ENCODE measurements around the gene RASL10A.

DNA sequence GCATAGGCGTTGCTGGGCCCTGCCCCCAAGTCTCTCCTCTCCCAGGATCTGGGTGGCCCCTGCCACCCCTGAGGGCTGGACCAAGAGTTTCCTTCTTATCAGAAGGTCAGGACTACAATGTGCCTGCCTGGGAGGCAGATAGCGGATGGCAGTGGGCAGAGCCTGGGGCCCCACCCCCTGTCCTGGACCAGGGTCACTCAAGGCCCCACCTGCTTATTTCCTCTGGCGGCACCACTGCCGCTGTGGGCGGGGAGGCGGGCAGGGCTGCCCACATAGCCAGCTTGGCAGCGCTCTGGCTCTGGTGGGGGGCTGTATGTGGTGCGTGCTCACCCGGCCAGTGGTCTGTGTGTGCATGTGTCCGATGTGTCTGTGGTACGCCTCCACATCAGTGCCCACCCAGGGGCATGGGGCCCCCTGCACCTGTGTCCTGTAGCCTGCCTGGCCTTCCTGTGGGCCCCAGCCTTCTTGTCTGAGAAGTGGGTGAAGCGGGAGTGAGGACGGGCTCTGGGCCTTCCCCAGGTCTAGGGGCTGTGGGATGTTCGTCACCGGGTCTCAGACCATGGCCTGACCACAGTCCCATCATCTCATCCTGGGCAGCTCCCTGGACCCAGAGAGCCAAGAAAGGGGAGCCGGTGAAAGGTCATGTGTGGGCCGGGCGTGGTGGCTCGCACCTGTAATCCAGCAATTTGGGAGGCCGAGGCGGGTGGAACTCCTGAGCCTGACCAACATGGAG lies 6.0 kb downstream of the RASL10A start:
- TF ChIP-seq, protein P1, sequence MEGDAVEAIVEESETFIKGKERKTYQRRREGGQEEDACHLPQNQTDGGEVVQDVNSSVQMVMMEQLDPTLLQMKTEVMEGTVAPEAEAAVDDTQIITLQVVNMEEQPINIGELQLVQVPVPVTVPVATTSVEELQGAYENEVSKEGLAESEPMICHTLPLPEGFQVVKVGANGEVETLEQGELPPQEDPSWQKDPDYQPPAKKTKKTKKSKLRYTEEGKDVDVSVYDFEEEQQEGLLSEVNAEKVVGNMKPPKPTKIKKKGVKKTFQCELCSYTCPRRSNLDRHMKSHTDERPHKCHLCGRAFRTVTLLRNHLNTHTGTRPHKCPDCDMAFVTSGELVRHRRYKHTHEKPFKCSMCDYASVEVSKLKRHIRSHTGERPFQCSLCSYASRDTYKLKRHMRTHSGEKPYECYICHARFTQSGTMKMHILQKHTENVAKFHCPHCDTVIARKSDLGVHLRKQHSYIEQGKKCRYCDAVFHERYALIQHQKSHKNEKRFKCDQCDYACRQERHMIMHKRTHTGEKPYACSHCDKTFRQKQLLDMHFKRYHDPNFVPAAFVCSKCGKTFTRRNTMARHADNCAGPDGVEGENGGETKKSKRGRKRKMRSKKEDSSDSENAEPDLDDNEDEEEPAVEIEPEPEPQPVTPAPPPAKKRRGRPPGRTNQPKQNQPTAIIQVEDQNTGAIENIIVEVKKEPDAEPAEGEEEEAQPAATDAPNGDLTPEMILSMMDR (IDR thresholded peaks at IDR 0.05; ENCODE audit: poor library complexity), result no peak
- no peak for TF ChIP-seq EZH2phosphoT487 (IDR thresholded peaks at IDR 0.05; ENCODE audit: low read depth, severe bottlenecking, unreplicated experiment)

All from hepatocyte (in vitro differentiated cells).